Iris pigment epithelial cell (primary cell): ENCODE measurements around the gene SLC38A8.

Experiments used
- DNase-seq: peaks from one replicate; pipeline ENCODE4 v3.0.0-alpha.2; 2011; ENCODE audit warnings: low read depth

SLC38A8 gene

DNA sequence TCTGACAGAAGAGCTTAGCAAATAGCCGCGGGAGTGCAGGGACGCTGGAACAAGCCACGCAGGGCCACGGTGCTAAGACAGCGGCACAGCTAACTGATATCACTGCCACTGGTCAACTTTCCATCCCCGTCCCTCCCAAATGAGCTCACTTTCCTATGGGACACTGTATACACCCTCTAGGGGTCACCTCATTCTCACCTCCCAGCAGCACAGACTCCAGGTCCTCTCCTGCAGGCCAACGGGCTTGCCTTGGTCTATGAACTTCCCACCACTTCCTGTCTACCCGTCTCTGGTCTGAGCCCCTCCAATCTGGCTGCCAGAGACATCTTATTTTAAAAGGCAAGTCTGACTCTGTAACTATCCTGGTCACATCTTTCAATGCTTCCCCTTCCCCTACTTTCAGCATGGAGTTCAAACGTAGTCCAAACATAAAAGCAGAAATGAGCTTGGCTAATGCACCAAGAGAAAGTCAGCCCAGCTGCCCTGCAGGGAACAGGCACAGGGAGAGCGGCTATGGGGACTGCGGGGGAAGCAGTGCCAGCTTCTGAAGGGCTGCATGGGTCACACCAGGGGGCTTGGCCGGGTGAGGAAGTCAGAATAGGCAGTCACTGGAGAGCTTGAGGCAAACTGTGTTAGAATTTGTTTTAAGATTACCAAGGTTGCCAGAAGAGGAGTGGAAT, 26.3 kb upstream of the SLC38A8 start:
- DNase-seq = no peak

DNA sequence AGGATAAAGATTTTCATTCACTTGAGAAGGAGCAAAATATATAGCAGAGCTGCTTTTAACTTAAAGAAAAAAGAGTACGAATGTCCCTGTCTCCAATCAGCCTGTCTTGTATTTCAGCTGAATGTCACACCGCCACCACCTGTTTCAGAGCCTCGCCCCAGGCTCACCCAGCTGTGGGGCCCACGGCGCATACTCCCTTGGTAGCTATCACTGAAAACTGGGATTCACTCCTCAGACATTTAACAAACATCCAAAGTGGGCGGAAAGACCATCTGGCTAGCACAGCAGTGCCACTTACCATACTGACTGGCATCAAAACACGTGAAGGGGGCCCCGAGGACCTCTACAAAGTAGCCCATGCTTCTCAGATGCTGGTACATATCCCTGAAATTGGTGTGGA, 25.4 kb upstream of the SLC38A8 start:
- DNase-seq = no peak

DNA sequence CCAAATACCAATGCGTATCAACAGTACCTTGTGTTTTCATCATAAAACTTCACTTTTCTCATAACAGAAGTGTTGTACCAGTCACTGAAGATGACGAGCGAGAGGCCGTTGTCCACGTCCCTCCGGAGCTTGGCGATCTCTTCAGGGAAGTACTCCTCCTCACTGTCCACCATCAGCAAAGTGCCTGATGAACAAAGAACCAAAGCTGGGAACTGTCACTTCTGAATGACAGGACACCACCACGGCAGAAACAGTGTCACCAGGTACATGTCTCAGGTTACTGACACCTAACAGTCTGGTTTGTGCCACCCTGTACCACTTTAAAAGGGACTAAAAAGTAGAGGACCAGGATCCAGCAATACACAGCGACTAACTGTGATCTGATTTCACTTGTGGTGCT, 25.0 kb upstream of the SLC38A8 start:
- no peak for DNase-seq

DNA sequence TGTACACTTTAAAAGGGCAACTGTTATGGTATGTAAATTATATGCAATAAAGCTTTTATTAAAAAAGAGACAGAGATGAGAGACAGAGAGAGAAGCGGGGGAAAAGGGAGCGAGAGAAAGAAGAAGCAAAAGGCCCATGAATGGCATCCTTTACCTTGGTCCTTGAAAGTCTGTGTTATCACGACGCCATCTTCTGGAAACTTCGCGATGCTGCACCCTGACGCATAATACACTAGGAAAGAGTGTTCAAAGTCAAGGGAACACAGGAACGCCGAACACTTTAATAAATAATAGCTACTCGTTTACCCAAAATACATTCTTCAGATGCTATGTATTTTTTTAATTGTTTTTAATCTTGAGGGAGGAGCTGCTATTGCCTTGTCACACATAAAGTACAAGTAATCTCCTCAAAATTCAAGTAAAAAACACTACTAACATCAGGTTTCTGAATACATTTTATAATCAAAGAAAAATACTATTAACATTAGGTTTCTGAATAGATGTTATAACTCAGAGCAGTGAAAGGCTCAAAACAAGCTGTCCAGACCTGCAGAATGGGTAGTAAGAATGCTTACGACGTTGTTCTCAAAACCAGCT, 23.0 kb upstream of the SLC38A8 start:
- peak; percentile 59 for DNase-seq

DNA sequence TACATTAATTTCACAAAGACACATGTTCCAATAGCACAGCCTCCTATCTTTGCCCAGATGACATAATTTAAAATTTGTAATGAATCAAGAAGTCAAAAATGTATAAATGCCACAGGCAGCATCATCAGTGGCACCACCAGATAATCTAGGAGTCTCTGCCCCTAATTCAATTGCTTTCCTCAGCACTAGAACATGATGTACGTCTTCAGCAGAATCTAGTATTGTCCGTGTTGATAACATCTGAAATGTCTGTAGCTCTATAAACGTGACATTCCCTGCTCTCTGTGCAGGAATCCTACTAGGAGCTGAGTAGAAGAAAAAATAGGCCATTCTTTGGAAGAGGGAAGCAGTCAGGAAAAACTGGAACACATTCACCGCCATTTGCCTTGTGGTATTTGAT, 21.4 kb upstream of the SLC38A8 start:
- DNase-seq = no peak

DNA sequence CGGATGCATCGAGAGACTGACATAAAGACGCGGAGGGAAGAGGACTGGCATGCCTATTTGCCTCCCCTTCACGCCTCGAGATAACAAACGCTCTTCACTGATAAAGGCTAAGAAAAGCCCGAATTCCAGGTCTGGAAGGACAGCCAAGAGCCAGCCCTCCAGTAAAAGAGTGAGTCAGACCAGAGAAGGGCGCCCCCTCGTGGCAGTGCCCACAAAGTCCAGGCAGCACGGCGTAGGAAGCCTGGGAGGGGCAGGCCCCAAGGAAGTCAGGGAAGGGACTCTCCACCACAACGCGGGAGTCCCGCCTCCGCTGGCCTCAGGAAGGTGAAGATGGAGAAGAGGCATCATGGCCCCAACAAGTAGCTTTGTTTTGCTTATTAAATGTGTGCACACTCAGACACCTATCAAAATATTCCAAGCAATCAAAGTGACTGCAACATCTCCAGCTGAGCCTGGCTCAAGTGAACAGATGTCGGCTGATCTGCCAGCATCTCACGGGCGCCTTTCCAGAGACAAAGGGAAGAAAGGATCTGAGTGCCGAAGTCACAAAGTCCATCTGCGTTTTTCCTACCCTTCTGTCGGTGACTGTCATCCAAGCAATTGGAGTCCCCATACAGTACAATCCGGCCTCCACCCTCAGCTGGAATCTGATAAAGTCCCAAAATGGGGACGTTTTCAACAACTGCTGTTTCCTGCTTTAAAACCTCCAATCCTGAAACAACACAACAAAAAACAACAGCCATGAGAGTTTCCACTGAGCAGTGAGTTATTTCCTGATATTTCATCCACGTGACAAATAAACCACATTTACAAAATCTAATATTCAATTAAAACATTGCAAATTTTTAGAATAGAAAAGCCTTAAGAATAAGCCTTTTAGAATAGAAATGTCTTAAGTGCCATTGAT, 20.4 kb upstream of the SLC38A8 start:
- DNase-seq = peak; percentile 75

DNA sequence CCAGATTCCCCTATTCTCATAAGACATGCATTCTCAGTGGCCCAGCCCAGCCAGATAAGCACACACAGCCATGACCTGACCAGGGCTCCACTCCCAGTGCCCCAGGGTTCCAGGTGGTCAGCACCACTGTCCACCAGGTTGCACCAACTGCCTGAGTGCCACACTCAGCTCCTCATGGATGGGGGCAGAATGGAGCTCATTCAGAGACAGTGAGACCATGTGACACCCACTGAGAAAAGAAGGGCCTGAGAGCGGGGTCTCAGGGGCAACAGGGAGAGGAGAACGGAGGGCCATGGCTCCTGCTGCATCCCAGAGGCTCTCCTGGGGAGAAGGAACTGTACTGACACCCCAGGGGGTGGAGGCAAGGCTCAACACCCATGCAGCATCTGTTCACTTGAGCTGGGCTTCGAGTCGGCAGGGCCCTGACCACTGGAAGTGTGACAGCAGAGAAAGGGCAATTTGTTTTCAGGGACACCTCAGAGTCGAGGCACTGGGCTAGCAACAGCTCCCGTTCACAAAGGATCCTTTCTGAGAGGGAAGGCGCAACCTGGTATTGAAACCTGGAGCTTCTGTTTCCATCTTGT, 18.7 kb upstream of the SLC38A8 start:
- no peak for DNase-seq

DNA sequence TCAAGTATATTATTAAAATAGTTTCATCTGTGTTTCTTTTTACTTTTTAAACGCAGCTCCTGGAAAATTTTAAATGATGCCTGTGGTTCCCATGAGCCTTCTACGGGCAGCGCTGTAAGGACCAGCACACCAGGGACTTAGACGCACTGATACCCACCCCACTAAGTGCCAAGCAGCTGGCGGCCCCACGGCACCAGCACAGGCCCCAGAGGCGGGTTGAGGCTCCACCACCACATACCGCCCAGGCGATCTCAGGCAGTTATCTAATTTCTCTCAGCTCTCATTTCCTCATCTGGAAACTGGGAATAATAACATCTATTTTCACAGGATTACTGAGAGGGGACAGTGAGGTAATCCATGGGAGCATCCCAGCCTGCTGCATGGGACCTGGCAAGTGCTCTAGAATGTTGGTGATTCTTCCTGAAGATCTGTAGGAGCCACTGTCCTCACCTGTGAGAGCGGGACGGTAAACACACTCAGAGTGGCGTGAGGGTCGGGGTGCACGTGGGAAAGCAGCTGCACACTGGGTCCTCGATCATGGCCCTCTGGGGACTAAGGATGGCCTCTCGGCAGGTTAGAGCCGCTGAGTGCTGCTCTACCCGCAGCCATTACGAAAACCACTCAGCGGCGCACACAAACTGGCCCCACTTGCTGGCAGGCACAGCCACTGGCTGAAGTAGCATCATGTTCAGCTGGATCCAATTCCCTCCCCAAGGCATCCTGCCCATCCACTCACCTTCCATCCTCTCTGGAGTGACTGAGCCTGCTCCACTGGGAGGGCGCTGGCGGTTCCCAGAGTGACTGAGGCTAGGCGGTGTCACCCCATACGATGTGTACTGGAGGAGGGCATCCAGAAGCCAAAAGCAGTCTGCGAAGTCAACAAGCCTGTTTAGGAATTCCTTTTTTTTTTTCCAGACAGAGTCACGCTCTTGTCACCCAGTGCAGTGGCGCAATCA, 17.6 kb upstream of the SLC38A8 start:
- DNase-seq = no peak

DNA sequence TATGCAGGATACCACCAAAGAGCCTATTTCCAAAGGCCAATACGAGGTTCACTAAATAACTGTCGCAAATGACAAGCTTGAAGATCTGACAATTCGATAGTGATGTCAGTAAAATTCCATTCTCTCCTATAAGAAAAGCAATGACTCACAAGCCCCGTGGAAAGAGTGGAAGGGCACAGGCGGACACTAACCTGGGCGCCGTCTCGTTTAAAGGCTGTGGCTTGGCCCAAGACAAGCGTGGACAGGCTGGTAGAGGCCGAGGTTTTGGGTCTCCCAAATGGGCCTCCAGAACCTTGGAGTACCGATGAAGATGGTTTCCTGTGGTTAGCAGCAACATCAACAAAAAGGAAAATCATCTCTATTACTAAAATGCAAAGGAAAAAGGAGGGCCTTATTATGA, 16.5 kb upstream of the SLC38A8 start:
- DNase-seq = no peak

DNA sequence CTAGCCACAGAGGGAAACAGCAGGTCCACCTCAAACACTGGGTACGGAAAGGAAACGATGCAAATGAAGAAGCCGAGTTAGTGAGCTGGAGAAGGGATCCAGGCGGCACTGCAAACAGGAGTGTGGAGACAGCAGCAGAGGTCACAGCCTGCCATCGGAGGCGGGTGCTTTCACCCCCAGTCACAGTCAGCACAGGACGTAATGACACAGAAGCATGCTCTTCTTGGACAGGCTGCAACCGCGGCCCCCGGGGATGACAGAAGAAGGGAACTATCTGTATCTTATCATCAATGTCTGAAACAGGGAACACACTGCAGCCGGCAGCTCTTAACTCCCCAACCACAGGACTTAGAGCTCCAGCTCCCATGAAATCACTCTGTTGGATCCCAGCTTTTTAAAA, 16.1 kb upstream of the SLC38A8 start:
- DNase-seq = no peak

DNA sequence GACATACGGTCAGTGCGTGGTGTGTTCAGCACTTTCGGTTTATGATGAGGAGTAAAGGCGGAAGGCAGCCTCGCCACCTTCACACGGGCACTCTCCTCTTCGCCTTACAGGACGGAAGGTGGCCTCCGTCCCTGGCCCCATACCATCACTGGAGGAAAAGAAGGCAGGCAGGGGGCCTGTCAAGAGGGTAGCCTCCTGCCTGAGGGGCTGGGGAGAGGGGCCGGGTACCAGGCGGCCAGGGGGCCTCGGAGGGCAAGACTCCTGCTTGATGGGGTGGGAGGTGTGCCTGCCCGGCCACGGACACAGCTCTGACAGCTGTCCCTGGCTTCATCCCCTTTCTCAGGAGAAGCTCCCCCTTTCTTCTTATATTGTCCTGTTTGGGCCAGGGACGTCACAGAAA, 15.6 kb upstream of the SLC38A8 start:
- DNase-seq = no peak

DNA sequence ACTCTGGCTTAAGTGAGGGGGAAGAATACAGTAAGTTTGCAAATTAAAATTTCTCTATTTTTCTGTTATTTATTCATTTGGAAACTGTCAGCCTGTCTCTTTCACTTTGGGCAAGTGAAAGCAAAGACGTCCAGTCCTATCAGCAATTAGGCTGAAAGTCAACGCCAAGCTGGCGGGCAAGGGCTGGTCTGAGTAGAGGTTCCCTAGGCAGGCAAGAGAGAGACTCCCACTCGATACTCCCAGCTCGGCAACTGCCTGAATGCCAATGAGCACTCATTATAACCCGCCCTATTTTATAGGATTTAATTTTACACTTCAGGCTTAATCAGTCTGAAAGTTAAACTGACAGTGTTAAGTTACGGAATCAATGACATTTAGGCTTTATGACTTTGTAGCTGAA, 14.3 kb upstream of the SLC38A8 start:
- no peak for DNase-seq

DNA sequence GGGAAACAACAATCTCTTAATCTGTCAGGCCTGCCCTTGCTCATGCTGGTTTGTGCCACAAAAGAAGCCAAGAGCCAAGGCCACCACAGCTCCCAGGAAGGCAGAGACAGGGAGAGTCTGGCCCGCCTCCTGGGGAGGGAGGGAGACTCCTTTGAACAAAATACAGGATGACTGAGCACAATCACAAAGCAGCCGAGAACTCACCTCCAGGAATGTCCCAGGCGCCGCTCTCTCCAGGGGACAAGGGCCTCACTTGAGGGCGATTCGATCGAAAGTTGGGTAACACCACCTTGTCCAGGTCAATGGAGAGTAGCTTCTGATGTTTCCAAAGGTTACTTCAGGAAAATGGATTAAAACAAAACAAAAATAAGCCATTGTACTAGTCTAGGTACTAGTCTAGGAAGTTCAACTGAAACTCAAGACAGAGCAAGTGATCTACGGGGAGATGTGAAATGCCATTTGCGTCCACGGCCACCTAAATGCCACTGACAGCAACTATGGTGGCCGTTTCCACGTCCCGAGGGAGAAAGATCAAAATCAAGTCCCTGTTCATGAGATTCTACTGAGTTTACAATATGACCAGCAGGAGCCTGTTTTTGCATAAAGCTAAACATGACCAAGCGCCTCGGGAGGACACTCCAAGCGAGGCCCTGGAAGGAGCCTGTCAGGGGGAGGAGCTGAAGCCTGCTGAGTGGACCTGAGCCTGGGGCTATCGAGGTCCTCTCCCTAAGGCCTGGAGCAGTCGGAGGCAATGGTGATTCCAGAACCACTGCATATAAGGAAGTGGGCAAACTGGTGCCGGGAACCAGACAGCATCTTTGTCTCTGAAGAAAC, 13.4 kb upstream of the SLC38A8 start:
- DNase-seq = peak; percentile 13

DNA sequence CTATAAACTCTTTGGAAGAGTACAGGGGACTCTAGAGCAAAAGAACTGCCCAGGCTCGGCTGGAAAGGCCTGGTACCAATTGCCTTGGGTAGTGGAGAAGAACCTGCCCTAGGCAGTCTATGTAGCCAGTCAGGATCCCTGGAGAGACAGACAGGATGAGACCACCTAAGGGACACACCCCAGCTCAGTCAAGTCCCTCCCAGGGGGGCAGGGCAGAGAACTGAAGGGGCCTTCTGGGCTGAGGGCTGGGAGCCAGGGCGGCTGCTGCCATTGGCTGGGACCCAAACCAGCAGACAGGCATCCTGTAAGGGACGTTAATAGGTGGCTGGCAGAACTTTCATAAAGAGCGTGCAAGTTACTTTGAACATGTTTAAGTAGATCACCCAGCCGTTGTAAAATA, 12.8 kb upstream of the SLC38A8 start:
- DNase-seq = no peak

DNA sequence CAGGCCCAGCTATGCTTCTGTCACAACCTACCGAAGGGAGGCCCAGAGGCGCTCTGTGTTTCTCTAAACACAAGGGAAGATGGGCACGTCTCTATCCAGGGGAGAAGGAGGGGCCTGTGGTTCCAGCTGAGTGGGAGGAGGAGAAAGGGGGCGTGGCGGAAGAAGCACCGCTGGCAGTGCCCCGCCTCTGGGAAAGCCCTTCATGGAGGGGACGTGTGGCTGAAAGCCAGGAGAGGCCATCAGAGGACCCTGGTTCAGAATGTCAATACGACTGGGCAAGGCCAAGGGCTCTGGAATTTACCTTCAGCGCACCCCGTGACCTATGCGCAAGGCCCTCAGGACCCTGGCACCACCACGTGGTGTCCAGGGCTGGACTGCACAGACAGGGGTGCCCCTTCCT, 12.3 kb upstream of the SLC38A8 start:
- no peak for DNase-seq

DNA sequence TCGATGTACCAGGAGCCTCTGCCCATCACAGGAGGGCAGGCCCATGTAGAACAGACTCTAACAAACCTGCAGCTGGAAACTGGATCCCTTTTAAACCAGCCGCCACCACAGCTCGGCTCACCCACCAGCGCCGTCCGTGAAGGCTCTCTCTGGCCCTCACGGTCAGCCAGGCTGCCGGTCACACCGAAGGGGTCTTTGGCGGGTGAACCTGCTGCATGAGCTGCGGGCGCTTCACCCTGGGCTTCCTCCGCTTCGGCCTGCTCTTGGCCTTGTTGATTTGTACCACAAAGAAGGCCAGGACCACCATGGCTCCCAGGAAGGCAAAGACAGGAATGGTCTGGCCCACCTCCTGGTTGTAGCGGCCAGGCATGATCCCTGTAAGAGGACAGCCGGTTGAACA, 11.7 kb upstream of the SLC38A8 start:
- no peak for DNase-seq

DNA sequence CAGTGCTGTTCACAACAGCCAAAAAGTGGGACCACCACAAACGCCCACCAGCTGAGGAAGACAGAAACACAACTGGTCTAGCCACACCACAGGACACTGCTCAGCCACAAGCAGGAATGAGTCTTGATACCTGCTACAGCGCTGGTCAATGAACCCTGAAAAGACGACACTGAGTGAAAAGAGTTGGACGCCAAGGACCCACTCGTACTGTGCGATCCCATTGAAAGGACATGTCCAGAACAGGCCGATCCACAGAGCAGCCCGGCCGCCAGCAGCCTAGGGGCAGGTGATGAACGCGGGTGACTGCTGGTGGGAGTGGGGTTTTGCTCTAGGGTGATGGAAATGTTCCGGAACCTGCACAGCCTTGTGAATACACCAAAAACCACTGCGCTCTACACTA, 10.6 kb upstream of the SLC38A8 start:
- DNase-seq = no peak

DNA sequence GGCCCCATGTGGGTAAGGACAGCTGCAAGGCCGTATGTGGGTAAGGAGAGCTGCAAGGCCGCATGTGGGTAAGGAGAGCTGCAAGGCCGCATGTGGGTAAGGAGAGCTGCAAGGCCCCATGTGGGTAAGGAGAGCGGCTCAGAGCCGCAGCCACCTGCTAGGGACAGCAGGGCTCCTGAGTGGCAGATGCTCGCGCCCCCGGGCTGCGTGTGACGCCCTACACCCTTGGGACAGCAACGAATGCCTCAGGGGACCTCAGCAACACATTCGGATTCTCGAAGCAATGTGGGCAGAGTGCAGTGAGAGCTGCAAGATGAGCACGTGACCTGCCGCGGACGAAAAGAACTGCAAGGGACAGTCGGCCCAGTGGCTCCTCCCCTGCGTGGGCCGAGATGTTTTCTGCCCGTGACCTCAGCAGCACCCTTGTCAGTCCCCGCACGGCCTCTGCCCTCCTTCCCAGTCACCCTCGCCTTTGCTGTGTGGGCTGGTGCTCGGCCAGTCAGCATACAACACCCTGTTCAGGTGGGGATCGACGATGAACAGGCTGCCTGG, 9.6 kb upstream of the SLC38A8 start:
- no peak for DNase-seq

DNA sequence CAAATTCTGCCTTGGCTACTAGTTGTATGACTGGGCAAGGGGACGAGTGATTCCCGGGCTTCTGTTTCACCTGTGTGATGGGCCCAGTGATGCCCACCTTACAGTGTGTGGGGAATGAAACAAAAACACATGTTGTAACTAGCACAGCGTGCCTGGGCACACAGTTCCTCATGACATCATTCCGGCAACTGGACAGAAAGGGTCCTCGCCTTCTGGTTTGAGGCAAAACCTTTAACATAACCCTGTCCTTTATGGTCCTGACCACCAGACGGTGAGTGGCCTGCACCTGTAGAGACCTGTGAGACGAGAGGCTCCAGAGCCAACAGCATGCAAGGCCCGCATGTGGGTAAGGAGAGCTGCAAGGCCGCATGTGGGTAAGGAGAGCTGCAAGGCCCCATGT, 7.7 kb upstream of the SLC38A8 start:
- no peak for DNase-seq

DNA sequence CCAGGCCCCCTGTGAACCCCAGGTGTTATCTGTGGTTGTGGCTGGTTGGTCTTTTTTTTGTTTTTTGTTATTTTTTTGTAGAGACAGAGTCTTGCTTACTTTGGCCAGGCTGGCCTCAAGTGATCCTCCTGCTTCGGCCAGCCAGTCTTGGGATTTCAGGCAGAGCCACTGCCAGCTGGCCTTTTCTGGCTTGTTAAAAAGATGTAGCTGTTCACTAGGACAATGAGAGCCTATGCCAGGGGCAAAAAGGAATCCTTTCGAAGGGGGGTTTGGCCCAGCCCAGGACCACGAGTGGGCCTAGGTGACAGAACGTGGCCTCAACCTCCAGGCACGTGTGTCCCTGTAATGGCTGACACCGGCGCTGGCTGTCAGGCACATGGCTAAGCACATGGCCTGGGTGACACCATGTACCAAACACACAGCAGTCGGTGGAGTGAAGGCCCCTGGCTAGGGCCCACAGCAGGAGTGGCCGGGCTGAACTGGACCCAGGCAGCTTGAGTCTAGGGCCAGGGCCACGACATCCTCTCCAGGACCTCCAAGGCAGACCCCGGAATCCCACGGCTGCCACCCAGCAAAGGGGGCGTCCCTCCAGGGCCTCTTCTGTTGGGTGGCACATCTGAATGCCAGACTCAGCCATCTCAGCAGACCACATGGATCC, 6.9 kb upstream of the SLC38A8 start:
- no peak for DNase-seq
